PC-9 (cell line): ENCODE results near the gene FAXDC2.

Experiments
- CTCF ChIP-seq: fragments of 200-600 bp; sonication (generic); conservative IDR thresholded peaks from 2 replicates; pipeline ENCODE4 v1.6.1; 2017; ENCODE audit warnings: mixed run types, antibody characterized with exemption, mild to moderate bottlenecking, moderate library complexity
- EZH2 ChIP-seq: fragments of 200-600 bp; sonication (generic); IDR thresholded peaks from 2 replicates; pipeline ENCODE4 v1.8.0; 2017; ENCODE audit warnings: antibody characterized with exemption, low read depth

GRCh38 chr5:154896562-154897165, 46.3 kb upstream of the FAXDC2 start:
- TF ChIP-seq EZH2 = no peak
- TF ChIP-seq CTCF = no peak
